ENCODE measurements around the gene SLC44A3.

SLC44A3 gene

DNA sequence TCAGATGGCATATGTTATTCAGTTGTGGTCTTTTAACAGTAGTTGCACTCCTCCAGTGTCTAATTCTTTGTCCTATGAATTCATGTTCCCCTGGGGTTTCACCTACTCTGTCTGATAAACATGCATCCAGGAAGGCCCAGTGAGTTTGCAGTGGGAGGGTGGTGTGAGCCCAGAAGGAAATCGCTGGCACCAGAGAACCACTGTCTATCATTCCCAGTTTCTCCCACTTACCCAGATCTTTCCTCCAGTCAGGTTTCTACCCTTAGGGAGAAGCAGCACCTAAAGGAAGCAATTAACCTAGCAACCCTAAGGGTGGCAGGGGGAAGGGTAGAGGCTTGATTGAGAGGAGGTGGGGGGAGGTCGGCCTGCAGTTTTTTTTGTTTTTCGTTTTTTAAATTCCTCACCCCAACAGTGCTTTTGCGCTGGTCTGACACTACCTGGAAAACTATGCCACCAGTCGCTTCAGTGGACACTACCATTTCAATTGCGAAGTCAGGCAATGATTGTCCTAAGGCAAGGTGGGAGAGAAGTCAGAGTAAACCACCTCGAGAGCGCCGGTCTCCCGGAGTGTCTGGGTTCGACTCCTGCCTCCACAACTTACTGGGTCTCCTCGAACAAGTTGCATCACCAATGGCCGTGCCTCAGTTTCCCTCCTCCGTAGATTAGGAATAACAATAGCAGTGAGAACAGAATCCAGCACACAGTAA lies 766 bp upstream of the SLC44A3 start (continued):
- TF ChIP-seq ZEB2 (tag by site-specific recombination; IDR thresholded peaks at IDR 0.05) (0 out of 2 replicates have a peak, but pooled peaks have one; percentile 5), ZNF433 (tag by site-specific recombination; IDR thresholded peaks at IDR 0.05; ENCODE audit: low read depth) (no peak), ZFP37 (tag by site-specific recombination; IDR thresholded peaks at IDR 0.05) (no peak), ZFP41 (tag by site-specific recombination; IDR thresholded peaks at IDR 0.05; ENCODE audit: borderline replicate concordance) (no peak), ZNF585B (tag by site-specific recombination; IDR thresholded peaks at IDR 0.05) (no peak), ZBTB17 (tag by site-specific recombination; IDR thresholded peaks at IDR 0.05) (no peak; the same call in 1 of the 2 replicates), ZSCAN16 (tag by site-specific recombination; IDR thresholded peaks at IDR 0.05) (no peak), ZNF19 (tag by site-specific recombination; IDR thresholded peaks at IDR 0.05; ENCODE audit: low read depth) (no peak), SP3 (tag by site-specific recombination; IDR thresholded peaks at IDR 0.05) (no peak; the same call in 1 of the 2 replicates), HOXD13 (CRISPR knock-in tag; IDR thresholded peaks at IDR 0.05; ENCODE audit: borderline replicate concordance) (no peak), ZNF324 (tag by site-specific recombination; IDR thresholded peaks at IDR 0.05) (no peak), GLI4 (tag by site-specific recombination; IDR thresholded peaks at IDR 0.05) (no peak), ZNF670 (tag by site-specific recombination; IDR thresholded peaks at IDR 0.05; ENCODE audit: low read depth) (no peak), SCRT2 (tag by site-specific recombination; IDR thresholded peaks at IDR 0.05) (peak; percentile 80), ZNF140 (tag by site-specific recombination; IDR thresholded peaks at IDR 0.05) (no peak), ZNF843 (tag by site-specific recombination; IDR thresholded peaks at IDR 0.05) (no peak), ZNF266 (tag by site-specific recombination; IDR thresholded peaks at IDR 0.05; ENCODE audit: low read depth) (no peak), ZXDB (tag by site-specific recombination; IDR thresholded peaks at IDR 0.05) (no peak), ZNF658 (tag by site-specific recombination; IDR thresholded peaks at IDR 0.05) (no peak)
- TF ChIP-seq, protein P1, sequence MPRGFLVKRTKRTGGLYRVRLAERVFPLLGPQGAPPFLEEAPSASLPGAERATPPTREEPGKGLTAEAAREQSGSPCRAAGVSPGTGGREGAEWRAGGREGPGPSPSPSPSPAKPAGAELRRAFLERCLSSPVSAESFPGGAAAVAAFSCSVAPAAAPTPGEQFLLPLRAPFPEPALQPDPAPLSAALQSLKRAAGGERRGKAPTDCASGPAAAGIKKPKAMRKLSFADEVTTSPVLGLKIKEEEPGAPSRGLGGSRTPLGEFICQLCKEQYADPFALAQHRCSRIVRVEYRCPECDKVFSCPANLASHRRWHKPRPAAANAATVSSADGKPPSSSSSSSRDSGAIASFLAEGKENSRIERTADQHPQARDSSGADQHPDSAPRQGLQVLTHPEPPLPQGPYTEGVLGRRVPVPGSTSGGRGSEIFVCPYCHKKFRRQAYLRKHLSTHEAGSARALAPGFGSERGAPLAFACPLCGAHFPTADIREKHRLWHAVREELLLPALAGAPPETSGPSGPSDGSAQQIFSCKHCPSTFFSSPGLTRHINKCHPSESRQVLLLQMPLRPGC (tag by site-specific recombination; IDR thresholded peaks at IDR 0.05) = no peak
- TF ChIP-seq, protein P2, sequence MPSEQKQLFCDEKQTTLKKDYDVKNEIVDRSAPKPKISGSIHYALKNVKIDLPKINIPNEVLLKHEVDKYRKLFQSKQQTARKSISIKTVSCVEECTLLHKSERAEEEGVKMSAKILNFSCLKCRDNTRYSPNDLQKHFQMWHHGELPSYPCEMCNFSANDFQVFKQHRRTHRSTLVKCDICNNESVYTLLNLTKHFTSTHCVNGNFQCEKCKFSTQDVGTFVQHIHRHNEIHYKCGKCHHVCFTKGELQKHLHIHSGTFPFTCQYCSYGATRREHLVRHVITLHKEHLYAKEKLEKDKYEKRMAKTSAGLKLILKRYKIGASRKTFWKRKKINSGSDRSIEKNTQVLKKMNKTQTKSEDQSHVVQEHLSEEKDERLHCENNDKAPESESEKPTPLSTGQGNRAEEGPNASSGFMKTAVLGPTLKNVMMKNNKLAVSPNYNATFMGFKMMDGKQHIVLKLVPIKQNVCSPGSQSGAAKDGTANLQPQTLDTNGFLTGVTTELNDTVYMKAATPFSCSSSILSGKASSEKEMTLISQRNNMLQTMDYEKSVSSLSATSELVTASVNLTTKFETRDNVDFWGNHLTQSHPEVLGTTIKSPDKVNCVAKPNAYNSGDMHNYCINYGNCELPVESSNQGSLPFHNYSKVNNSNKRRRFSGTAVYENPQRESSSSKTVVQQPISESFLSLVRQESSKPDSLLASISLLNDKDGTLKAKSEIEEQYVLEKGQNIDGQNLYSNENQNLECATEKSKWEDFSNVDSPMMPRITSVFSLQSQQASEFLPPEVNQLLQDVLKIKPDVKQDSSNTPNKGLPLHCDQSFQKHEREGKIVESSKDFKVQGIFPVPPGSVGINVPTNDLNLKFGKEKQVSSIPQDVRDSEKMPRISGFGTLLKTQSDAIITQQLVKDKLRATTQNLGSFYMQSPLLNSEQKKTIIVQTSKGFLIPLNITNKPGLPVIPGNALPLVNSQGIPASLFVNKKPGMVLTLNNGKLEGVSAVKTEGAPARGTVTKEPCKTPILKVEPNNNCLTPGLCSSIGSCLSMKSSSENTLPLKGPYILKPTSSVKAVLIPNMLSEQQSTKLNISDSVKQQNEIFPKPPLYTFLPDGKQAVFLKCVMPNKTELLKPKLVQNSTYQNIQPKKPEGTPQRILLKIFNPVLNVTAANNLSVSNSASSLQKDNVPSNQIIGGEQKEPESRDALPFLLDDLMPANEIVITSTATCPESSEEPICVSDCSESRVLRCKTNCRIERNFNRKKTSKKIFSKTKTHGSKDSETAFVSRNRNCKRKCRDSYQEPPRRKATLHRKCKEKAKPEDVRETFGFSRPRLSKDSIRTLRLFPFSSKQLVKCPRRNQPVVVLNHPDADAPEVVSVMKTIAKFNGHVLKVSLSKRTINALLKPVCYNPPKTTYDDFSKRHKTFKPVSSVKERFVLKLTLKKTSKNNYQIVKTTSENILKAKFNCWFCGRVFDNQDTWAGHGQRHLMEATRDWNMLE (tag by site-specific recombination; conservative IDR thresholded peaks at IDR 0.05; ENCODE audit: low read depth) = no peak
- TF ChIP-seq, protein P3, sequence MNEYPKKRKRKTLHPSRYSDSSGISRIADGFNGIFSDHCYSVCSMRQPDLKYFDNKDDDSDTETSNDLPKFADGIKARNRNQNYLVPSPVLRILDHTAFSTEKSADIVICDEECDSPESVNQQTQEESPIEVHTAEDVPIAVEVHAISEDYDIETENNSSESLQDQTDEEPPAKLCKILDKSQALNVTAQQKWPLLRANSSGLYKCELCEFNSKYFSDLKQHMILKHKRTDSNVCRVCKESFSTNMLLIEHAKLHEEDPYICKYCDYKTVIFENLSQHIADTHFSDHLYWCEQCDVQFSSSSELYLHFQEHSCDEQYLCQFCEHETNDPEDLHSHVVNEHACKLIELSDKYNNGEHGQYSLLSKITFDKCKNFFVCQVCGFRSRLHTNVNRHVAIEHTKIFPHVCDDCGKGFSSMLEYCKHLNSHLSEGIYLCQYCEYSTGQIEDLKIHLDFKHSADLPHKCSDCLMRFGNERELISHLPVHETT (tag by site-specific recombination; IDR thresholded peaks at IDR 0.05) = no peak
- TF ChIP-seq, protein P4, sequence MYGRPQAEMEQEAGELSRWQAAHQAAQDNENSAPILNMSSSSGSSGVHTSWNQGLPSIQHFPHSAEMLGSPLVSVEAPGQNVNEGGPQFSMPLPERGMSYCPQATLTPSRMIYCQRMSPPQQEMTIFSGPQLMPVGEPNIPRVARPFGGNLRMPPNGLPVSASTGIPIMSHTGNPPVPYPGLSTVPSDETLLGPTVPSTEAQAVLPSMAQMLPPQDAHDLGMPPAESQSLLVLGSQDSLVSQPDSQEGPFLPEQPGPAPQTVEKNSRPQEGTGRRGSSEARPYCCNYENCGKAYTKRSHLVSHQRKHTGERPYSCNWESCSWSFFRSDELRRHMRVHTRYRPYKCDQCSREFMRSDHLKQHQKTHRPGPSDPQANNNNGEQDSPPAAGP (tag by site-specific recombination; IDR thresholded peaks at IDR 0.05) = no peak
- TF ChIP-seq, protein P5, sequence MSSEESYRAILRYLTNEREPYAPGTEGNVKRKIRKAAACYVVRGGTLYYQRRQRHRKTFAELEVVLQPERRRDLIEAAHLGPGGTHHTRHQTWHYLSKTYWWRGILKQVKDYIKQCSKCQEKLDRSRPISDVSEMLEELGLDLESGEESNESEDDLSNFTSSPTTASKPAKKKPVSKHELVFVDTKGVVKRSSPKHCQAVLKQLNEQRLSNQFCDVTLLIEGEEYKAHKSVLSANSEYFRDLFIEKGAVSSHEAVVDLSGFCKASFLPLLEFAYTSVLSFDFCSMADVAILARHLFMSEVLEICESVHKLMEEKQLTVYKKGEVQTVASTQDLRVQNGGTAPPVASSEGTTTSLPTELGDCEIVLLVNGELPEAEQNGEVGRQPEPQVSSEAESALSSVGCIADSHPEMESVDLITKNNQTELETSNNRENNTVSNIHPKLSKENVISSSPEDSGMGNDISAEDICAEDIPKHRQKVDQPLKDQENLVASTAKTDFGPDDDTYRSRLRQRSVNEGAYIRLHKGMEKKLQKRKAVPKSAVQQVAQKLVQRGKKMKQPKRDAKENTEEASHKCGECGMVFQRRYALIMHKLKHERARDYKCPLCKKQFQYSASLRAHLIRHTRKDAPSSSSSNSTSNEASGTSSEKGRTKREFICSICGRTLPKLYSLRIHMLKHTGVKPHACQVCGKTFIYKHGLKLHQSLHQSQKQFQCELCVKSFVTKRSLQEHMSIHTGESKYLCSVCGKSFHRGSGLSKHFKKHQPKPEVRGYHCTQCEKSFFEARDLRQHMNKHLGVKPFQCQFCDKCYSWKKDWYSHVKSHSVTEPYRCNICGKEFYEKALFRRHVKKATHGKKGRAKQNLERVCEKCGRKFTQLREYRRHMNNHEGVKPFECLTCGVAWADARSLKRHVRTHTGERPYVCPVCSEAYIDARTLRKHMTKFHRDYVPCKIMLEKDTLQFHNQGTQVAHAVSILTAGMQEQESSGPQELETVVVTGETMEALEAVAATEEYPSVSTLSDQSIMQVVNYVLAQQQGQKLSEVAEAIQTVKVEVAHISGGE (tag by site-specific recombination; conservative IDR thresholded peaks at IDR 0.05; ENCODE audit: low read depth) = no peak
